Activated T-cell treated with anti-CD3 and anti-CD28 coated beads, Interleukin-2, amount 50 U/mL, for 4 hours (primary cell): Measurements from ENCODE around the gene SDE2. TPM values are rescaled to one million over a fixed set of nuclear protein-coding genes. Genes with fewer than 3 reads are reported as not detected.
"Not testable (repeated sequence)": the region's sequence is repeated elsewhere in the genome, so short reads cannot be mapped to it uniquely, and the experiment has no call there.

Experiments used
- ATAC-seq, 2 donors: fragments of 200-7000 bp; cut with Tn5 transposase; one replicate each; pipeline ENCODE4 v1.10.0; 2021
- DNase-seq: peaks from one replicate; pipeline ENCODE4 v3.0.0-alpha.2; 2020
- H3K27me3 Mint-ChIP-seq: one replicate; pipeline ENCODE4 v1.8.0; 2021; ENCODE audit warnings: low read depth, mixed read lengths
- H3K36me3 Mint-ChIP-seq: one replicate; pipeline ENCODE4 v1.8.0; 2022; ENCODE audit warnings: mixed read lengths; ENCODE audit not compliant: insufficient read depth
- H3K4me1 Mint-ChIP-seq: one replicate; pipeline ENCODE4 v1.8.0; 2021; ENCODE audit warnings: low read depth, mixed read lengths
- H3K4me3 Mint-ChIP-seq: one replicate; pipeline ENCODE4 v1.8.0; 2021; ENCODE audit warnings: mild to moderate bottlenecking, moderate library complexity, mixed read lengths
- H3K9me3 Mint-ChIP-seq: one replicate; pipeline ENCODE4 v1.8.0; 2021; ENCODE audit warnings: mixed read lengths
- total RNA-seq, 3 donors: library from RNA; stranded (reverse); gene quantifications; one replicate each; pipeline ENCODE4 v1.2.1, GENCODE V29; 2021

Gene SDE2
- total RNA-seq, 3 donors from 2014 or later, result 27.3 to 28.8 (median 28.5) TPM

DNA sequence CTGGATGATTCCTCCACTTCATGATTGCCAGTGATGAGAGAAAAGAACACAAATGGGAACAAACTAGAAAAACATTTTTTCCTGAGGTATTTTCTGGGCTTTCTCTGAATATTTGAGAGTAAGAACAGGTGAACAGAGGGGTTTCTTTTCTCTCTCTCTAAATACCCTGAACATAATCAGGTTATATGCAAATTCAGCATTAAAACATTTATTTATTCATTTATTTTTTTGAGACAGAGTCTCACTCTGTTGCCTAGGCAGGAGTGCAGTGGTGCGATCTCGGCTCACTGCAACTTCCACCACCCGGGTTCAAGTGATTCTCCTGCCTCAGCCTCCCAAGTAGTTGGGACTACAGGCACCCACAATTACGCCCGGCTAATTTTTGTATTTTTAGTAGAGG is 52.3 kb downstream of the SDE2 start:
- no peak for ATAC-seq
- no peak for DNase-seq
- Mint-ChIP-seq H3K4me1 (peaks cover 12% of the 10 kb centered on the region), H3K4me3 (no peak overlapping the region), H3K9me3 (no peaks in the 10 kb centered on the region), H3K36me3 (no peaks in the 10 kb centered on the region), H3K27me3 (peaks cover 9% of the 10 kb centered on the region)

DNA sequence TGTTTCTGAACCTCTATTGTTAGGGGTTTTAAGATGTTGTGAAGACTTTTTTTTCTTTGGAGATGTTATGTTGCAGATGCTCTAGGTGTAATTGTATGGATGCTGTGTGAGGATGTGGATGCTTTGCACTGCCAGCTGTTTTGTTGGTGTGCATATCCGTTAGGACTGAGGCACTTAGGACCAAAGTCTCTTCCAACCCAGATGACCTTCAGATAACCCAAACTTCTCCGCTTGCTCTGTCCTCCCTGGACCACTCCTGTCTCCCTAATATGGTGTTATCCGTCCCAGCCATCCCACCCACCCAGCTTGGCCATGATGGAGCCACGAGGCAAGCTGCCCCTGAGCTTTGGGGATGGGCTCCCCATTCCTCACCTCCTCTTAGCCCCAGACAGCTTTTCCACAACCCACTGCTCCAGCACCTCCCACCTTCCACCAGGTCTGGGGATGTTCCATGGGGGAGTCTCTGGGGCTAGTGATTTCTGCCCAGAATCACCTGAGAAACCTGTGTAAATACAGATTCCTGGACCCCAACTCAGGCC is 53.0 kb downstream of the SDE2 start:
- no peaks in the 10 kb centered on the region for H3K9me3 Mint-ChIP-seq
- H3K27me3 Mint-ChIP-seq, result peaks cover 9% of the 10 kb centered on the region
- no peak overlapping the region for H3K4me3 Mint-ChIP-seq
- no peaks in the 10 kb centered on the region for H3K36me3 Mint-ChIP-seq
- DNase-seq (no peak), ATAC-seq (no peak)
- H3K4me1 Mint-ChIP-seq, result peaks cover 12% of the 10 kb centered on the region

DNA sequence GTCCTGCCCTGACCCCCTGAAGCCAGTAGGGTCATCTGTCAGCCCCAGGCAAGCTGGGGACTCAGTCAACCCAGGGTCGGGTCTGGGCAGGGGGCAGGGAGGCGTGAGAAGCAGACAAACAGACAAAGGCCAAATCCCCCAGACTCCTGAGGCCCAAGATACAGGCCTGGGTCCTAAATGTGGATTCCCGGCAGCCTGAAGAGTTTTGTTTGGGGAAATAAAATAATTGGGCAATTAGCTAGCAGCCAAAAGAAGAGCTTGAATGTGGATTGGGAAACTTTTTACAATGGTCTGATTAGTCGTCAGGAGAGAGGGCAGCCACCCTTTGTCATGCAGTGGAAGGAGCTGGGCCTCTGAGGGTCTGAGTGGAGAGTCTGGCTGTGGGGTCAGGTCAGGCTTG is 53.6 kb downstream of the SDE2 start:
- H3K36me3 Mint-ChIP-seq, result no peaks in the 10 kb centered on the region
- no peak overlapping the region for H3K4me3 Mint-ChIP-seq
- ATAC-seq (no peak), DNase-seq (no peak)
- no peaks in the 10 kb centered on the region for H3K9me3 Mint-ChIP-seq
- peaks cover 4% of the 10 kb centered on the region for H3K27me3 Mint-ChIP-seq
- H3K4me1 Mint-ChIP-seq, result peaks cover 12% of the 10 kb centered on the region

DNA sequence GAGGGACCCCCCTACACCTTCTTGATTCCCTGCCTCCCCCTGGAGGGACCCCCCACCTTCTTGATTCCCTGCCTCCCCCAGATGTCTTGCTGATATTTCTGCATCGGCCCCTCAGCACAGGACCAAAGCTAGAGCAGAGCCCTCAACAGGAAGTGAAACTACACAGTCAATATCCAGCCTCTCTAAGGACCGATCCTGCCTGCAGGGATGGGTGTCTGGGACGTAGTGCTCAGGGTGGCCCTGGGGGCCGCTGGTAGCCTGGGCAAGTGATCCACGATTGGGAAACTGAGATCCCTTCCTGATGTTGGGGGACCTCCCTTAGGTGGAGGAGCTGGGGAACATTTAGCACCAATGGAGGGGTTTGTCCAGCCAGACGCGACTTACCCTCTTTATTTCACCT is 54.2 kb downstream of the SDE2 start:
- no peaks in the 10 kb centered on the region for H3K36me3 Mint-ChIP-seq
- peaks cover 12% of the 10 kb centered on the region for H3K4me1 Mint-ChIP-seq
- H3K9me3 Mint-ChIP-seq, result no peaks in the 10 kb centered on the region
- H3K4me3 Mint-ChIP-seq, result no peak overlapping the region
- no peak for DNase-seq
- H3K27me3 Mint-ChIP-seq, result peaks cover 3% of the 10 kb centered on the region
- peak; percentile 55 to 70 for ATAC-seq

DNA sequence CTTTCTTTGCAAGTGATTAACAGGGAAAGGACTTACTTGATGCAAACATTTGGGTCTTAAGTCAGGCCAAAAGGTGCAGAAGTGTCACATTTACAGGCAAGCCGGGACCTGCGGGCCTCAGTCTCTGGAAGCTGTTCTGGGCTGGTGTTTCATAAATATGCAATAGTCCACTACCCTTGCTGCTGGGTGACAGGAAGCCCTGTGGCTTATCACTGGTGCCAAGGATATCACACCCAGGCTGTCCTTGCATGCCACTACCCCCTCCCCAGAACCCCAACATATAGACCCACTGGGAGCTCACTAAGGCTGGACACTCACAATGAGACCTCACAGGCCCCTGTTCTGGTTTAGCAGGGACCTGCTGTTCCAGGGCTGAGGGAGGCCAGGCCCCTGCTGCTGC is 54.8 kb downstream of the SDE2 start:
- Mint-ChIP-seq H3K4me3 (no peak overlapping the region), H3K27me3 (peaks cover 3% of the 10 kb centered on the region), H3K9me3 (no peaks in the 10 kb centered on the region), H3K36me3 (no peaks in the 10 kb centered on the region), H3K4me1 (peaks cover 12% of the 10 kb centered on the region)
- DNase-seq (no peak), ATAC-seq (no peak)

DNA sequence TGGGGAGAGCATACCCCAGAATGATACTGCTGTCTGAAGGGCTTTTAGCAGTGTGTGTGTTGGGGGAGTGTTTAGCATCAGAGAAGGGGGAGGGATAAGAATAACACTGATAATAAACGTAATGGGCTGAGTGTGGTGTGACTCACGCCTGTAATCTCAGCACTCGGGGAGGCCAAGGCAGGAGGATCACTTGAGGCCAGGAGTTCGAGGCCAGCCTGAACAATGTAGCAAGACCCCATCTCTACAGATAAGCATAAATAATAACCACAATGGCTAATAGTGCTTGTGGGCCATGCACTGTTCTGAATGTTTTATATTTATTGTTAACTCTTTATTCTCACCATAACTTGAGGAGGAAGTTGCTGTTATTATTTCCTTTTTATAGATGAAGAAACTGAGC is 55.6 kb downstream of the SDE2 start:
- Mint-ChIP-seq H3K27me3 (peaks cover 3% of the 10 kb centered on the region), H3K9me3 (no peaks in the 10 kb centered on the region), H3K36me3 (no peaks in the 10 kb centered on the region), H3K4me1 (peaks cover 12% of the 10 kb centered on the region), H3K4me3 (no peak overlapping the region)
- no peak for DNase-seq
- no peak for ATAC-seq

DNA sequence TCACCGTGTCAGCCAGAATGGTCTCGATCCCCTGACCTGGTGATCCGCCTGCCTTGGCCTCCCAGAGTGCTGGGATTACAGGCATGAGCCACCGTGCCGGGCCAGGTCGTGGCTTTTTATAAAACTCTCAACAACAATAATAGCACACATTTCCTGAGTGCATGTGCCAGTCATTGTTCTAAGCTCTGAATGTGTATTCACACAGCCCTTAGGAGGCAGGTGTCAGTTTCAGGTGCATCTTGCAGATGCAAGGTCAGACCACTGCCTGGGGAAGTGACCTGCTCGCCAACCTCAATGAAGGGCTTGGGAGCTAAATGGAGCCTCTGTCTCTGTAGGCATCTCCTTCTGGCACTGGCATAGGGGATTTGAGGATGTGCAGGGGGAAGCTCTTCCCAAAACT is 56.6 kb downstream of the SDE2 start:
- no peak for ATAC-seq

DNA sequence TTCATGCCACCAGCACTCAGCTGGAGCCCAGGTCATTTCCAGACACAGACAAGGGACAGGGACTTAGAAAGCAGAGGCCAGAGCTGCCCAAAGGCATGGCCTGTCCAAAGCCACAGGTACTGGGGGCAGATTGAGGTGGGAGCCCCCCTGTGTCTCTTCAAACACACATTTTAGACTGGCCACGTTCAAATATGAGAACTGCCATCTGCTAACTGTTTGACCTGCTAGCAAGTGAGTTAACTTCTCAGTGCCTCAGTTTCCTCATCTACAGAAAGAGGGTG is 57.3 kb downstream of the SDE2 start:
- no peak for ATAC-seq
- Mint-ChIP-seq H3K36me3 (no peaks in the 10 kb centered on the region), H3K9me3 (no peaks in the 10 kb centered on the region), H3K4me3 (no peak overlapping the region), H3K4me1 (peaks cover 12% of the 10 kb centered on the region), H3K27me3 (peaks cover 3% of the 10 kb centered on the region)
- no peak for DNase-seq

More for the DNA sequence above, 56.6 kb downstream of the SDE2 start:
- Mint-ChIP-seq H3K36me3 (no peaks in the 10 kb centered on the region), H3K27me3 (peaks cover 3% of the 10 kb centered on the region), H3K4me3 (no peak overlapping the region), H3K4me1 (peaks cover 12% of the 10 kb centered on the region), H3K9me3 (no peaks in the 10 kb centered on the region)
- DNase-seq, result no peak

DNA sequence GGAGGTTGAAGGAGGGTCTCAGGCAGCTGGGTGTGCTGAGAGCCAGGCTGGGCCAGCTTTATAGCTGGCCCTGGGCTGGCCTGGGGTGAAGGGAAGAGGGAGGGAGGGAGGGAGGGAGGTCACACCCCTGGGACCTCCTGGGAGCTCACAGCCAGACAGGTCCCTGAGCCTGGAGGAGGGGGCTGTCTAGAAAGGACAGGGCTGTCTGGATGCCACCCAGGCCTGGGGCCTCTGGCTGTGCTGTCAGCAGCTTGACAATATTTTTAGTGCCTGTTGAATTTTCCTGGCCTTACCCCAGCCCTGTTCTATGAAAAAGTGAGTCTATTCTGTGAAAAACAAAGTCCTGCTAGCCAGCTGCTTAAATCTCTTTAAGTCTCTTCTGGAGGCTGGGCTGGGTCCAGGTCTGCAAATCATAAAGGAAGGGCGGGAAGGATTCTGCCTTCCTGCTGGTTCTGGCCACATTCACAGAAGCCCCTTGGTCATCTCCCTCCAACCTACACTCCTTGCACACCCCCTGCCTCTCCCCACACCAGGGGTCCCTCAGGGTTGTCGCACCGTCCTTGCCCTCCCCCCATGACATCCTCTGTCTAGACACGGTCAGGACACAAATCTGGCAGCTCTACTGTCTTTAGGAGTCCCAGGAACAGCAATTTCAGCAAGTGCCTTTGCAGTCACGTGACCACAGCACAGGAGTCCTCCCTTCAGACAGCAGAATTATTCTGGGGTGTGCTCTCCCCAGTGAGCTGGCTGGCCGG is 57.8 kb downstream of the SDE2 start, which contains the start of gene LEFTY2:
LEFTY2 (minus strand) TSS at position 34 of the 755 bp plus-strand sequence. CDS start 80 bp downstream, outside the sequence.
- no peak for DNase-seq
- Mint-ChIP-seq H3K9me3 (no peaks in the 10 kb centered on the region), H3K4me3 (no peak within 1 kb of the TSS), H3K27me3 (peaks cover 3% of the 10 kb centered on the region), H3K4me1 (peaks cover 12% of the 10 kb centered on the region), H3K36me3 (no peaks in the 10 kb centered on the region)
- ATAC-seq, result no peak

DNA sequence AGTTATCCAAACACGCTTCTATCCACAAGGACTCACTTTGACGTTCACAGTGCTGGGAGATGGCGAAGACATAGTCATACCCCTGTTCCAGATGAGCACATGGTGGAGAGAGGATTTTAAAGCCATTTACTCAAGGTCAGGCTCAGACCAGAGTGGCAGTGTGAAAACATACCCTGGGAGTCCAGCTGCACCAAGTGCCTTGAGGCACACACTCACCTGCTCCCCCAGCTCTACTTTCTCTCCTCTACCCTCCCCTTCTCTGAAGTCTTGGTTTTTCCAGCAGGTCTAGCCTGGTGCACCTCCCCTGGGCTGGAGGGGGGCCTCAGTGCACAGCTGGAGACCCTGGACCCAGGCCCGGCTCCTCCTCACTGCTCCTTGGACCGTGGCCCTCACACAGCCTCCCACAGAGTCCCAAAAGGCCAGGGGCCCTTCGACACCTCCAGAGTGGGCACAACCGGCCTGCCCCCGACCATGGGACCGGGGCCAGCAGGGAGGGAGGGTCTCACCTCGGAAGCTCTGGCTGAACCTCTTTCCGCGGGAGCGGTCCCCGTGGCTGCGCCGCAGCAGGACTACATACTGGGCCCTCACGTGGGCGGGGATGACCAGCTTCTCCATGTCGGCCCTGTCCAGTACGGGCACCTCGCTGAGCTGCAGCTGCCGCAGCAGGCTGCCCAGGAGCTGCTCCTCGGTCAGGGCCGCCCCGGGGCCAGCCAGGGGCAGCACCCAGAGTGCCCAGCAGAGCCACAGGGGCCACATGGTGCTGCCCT is 58.6 kb downstream of the SDE2 start:
- no peaks in the 10 kb centered on the region for H3K9me3 Mint-ChIP-seq
- DNase-seq, result no peak
- H3K36me3 Mint-ChIP-seq, result no peaks in the 10 kb centered on the region
- H3K4me3 Mint-ChIP-seq, result no peak overlapping the region
- H3K27me3 Mint-ChIP-seq, result peaks cover 3% of the 10 kb centered on the region
- H3K4me1 Mint-ChIP-seq, result peaks cover 12% of the 10 kb centered on the region
- no peak for ATAC-seq

DNA sequence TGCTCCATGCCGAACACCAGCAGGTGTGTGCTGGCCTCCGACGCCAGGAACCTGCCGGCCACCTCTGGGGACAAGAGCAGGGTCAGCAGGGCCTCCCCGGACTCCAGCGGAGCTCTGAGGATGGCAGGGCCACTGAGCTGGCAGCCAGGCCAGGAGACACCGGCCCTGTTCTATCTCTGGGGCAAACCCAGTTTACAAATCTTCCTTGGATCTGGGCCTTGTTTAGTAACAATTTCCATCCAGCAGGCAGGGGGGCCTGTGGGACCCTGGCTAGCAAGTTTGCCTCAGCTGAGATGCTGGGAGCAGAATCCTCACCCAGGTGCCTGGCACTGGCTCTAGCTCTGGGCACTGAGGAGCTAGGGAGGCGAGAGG is 59.2 kb downstream of the SDE2 start:
- not testable (repeated sequence) for H3K36me3 Mint-ChIP-seq, H3K27me3 Mint-ChIP-seq, H3K9me3 Mint-ChIP-seq, H3K4me1 Mint-ChIP-seq, ATAC-seq, H3K4me3 Mint-ChIP-seq, DNase-seq

DNA sequence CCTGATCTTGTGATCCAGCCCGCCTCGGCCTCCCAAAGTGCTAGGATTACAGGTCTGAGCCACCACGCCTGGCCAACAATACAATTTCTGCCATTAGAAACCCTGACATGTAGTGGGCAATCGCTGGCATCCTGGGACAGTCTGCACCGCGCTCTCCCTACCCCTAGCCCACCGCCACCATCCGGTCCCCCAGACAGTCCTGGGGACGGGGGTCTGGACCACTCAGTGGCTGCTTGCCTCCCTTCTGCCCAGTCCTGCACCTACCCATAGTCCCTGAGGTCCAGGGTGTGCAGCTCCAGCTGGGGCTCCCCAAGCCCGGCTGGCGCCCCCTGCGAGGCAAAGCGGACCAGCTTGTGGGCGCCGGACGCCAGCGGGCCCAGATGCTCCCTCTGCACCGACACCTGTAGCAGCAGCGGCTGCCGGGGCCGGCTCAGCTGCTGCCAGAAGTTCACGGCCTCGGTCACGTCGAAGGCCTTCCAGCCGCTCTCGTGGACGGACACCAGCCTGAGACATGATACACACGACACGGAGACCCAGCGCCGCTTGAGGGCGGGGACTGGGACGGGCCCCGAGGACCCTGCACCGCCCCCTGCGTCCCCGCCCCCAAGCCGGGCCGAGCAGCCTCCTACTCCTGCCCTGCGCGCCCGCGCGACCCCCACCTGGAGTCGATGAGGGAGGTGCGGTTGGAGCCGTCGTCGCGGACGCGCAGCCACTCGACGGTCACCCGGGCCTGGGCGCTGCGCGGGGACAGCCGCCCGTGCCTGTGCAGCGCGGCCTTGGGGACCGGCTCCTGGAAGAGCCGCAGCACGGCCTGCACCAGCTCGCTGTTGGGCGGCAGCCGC is 59.8 kb downstream of the SDE2 start:
- H3K4me1 Mint-ChIP-seq, H3K27me3 Mint-ChIP-seq, H3K36me3 Mint-ChIP-seq, H3K9me3 Mint-ChIP-seq, H3K4me3 Mint-ChIP-seq, DNase-seq, ATAC-seq: not testable (repeated sequence)

DNA sequence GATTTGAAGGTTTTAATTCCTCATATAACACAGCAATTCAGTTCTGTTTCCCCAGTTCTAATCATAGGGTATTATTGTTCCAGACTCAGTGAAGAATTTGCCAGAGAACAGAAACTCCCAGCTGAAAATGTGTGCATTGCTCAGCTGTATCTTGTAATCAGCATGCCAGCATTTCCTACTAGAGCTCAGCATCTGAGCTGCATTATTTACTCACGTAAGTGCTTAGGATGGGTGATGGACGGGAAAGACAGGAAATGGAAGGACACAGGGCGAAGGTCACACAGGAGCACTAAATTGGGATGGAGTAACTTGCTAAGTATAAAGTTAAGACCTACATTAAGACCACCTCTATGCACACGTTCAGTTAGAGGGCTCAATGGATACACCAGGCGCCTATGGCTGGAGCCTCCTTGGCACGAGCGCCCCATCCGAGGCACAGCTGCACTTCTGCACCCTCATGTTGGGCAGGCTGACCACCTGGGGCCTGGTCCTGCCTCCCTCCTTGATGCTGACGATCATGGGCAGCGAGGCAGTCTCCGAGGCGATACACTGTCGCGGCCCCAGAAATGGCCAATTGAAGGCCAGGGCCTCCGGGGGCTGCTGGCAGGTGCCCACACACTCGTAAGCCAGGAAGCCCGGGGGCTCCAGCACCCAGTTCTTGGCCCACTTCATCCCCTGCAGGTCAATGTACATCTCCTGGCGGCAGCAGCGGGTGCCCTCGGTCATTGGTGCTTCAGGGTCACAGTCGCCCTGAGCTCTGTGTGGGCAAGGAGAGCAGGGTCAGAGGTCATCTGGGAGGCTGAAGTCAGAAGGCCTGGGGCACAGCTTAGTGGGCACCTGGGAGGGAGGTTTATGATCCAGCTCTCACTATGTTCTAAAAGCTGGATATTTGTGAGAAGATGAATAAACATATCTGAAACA is 61.8 kb downstream of the SDE2 start:
- Mint-ChIP-seq H3K27me3 (peaks cover 3% of the 10 kb centered on the region), H3K4me3 (no peak overlapping the region), H3K9me3 (no peaks in the 10 kb centered on the region), H3K36me3 (no peaks in the 10 kb centered on the region), H3K4me1 (no peaks in the 10 kb centered on the region)
- ATAC-seq (no peak), DNase-seq (no peak)
